ENCODE results near the gene GCSH.

- TF ChIP-seq CTCF (IDR thresholded peaks at IDR 0.05) = no peak
- TF ChIP-seq POLR2AphosphoS5 (IDR thresholded peaks at IDR 0.05; ENCODE audit: low read depth, low read length) = no peak
- TF ChIP-seq REST (IDR thresholded peaks at IDR 0.05; ENCODE audit: insufficient read depth in 1 of 2, low read depth in 2 of 2, low read length in 1 of 2) = no peak
- TF ChIP-seq SIN3A (IDR thresholded peaks at IDR 0.05; ENCODE audit: borderline replicate concordance, insufficient read depth, low read depth, low read length) = no peak
Measured at GRCh38 chr16:81071805-81072204, 24.4 kb downstream of the GCSH start.
